Epithelial cell of esophagus (primary cell): ENCODE measurements around the gene HS6ST2.

Source experiments
- DNase-seq: peaks from one replicate; pipeline ENCODE4 v3.0.0; 2010; ENCODE audit warnings: low read depth
- H3K4me3 ChIP-seq: 2 replicates; pipeline ENCODE4 v1.5.1; 2011; ENCODE audit warnings: mild to moderate bottlenecking, low read length, control low read depth
- CTCF ChIP-seq: IDR thresholded peaks from 2 replicates; pipeline ENCODE4 v1.5.1; 2011; ENCODE audit warnings: low read depth, mild to moderate bottlenecking, low read length, control low read depth, inconsistent platforms; ENCODE audit not compliant: insufficient read depth; ENCODE audit errors: missing control alignments

The HS6ST2 gene

GRCh38 chrX:132848296-132848970 lies 110.0 kb downstream of the HS6ST2 start:
- H3K4me3 ChIP-seq = no peak overlapping the region
- no peak for TF ChIP-seq CTCF
- no peak for DNase-seq

- no peak for TF ChIP-seq CTCF
- no peak overlapping the region for H3K4me3 ChIP-seq
- DNase-seq = peak; percentile 37
These were observed 115.1 kb downstream of the HS6ST2 start for GRCh38 chrX:132843363-132843762.

GRCh38 chrX:132842460-132843238 lies 115.8 kb downstream of the HS6ST2 start:
- H3K4me3 ChIP-seq = no peak overlapping the region
- no peak for DNase-seq
- TF ChIP-seq CTCF = no peak

GRCh38 chrX:132837967-132838366 lies 120.5 kb downstream of the HS6ST2 start:
- TF ChIP-seq CTCF = no peak
- no peak overlapping the region for H3K4me3 ChIP-seq
- no peak for DNase-seq

GRCh38 chrX:132837126-132837525 lies 121.3 kb downstream of the HS6ST2 start:
- peak; percentile 57 for DNase-seq
- H3K4me3 ChIP-seq = no peak overlapping the region
- TF ChIP-seq CTCF = no peak

GRCh38 chrX:132836471-132836870 lies 122.0 kb downstream of the HS6ST2 start:
- no peak overlapping the region for H3K4me3 ChIP-seq
- TF ChIP-seq CTCF = no peak
- DNase-seq = no peak
